ENCODE measurements around the gene DAO. TPM values are rescaled to one million over a fixed set of nuclear protein-coding genes. Genes with fewer than 3 reads are reported as not detected.

The DAO gene
- polyA plus RNA-seq, 1 donor from 2014 or later = not detected

- no peaks in the 10 kb centered on the region for H3K9me3 ChIP-seq (ENCODE audit: low read length)
- no peaks in the 10 kb centered on the region for H4K20me1 ChIP-seq (ENCODE audit: insufficient read depth)
- H3K27ac ChIP-seq (ENCODE audit: low read length) = no peak overlapping the region
- no peak overlapping the region for H3K4me3 ChIP-seq (ENCODE audit: low read length)
- no peaks in the 10 kb centered on the region for H3K9me2 ChIP-seq (ENCODE audit: insufficient read depth, low read length)
- no peaks in the 10 kb centered on the region for H3F3A ChIP-seq (ENCODE audit: insufficient read depth, low read length, poor library complexity, severe bottlenecking)
- TF ChIP-seq CTCF (IDR thresholded peaks at IDR 0.05; ENCODE audit: poor library complexity, severe bottlenecking) = no peak
- no peak overlapping the region for H2AFZ ChIP-seq (ENCODE audit: low read depth, low read length)
- no peak overlapping the region for H3K9ac ChIP-seq (ENCODE audit: low read length)
- no peaks in the 10 kb centered on the region for H3K36me3 ChIP-seq (ENCODE audit: insufficient read depth, low read length)
- no peaks in the 10 kb centered on the region for H3K27me3 ChIP-seq (ENCODE audit: insufficient read depth, low read depth, low read length)
- no peak overlapping the region for H3K4me2 ChIP-seq (ENCODE audit: low read length)
- peaks cover 17% of the 10 kb centered on the region for H3K79me2 ChIP-seq (replicated peaks; ENCODE audit: insufficient read depth, low read length)
Measured at GRCh38 chr12:108850854-108851573, 28.9 kb upstream of the DAO start.

- Histone ChIP-seq H3K4me2 (ENCODE audit: low read length) (no peak overlapping the region), H3F3A (ENCODE audit: insufficient read depth, low read length, poor library complexity, severe bottlenecking) (no peaks in the 10 kb centered on the region), H3K27me3 (ENCODE audit: insufficient read depth, low read depth, low read length) (no peaks in the 10 kb centered on the region), H3K9me3 (ENCODE audit: low read length) (no peaks in the 10 kb centered on the region), H3K9me2 (ENCODE audit: insufficient read depth, low read length) (no peaks in the 10 kb centered on the region), H3K27ac (ENCODE audit: low read length) (no peak overlapping the region), H3K4me3 (ENCODE audit: low read length) (no peak overlapping the region), H3K9ac (ENCODE audit: low read length) (no peak overlapping the region), H3K36me3 (ENCODE audit: insufficient read depth, low read length) (no peaks in the 10 kb centered on the region), H4K20me1 (ENCODE audit: insufficient read depth) (no peaks in the 10 kb centered on the region), H2AFZ (ENCODE audit: low read depth, low read length) (no peak overlapping the region), H3K79me2 (replicated peaks; ENCODE audit: insufficient read depth, low read length) (peaks cover 24% of the 10 kb centered on the region)
- TF ChIP-seq CTCF (IDR thresholded peaks at IDR 0.05; ENCODE audit: poor library complexity, severe bottlenecking) (no peak), EP300 (conservative IDR thresholded peaks at IDR 0.05; ENCODE audit: poor library complexity, severe bottlenecking) (no peak), REST (IDR thresholded peaks at IDR 0.05; ENCODE audit: borderline replicate concordance) (no peak), SMC3 (conservative IDR thresholded peaks at IDR 0.05; ENCODE audit: poor library complexity) (no peak), POLR2AphosphoS5 (IDR thresholded peaks at IDR 0.05) (no peak), EZH2 (IDR thresholded peaks at IDR 0.05; ENCODE audit: borderline replicate concordance, insufficient read depth, low read length, poor library complexity, severe bottlenecking) (no peak), TAF1 (IDR thresholded peaks at IDR 0.05; ENCODE audit: low read depth) (no peak), RAD21 (conservative IDR thresholded peaks at IDR 0.05) (no peak), MXI1 (conservative IDR thresholded peaks at IDR 0.05; ENCODE audit: poor library complexity, severe bottlenecking) (no peak)
Measured at GRCh38 chr12:108852674-108853309, 27.1 kb upstream of the DAO start.

Data from neural cell (in vitro differentiated cells).